Measurements from ENCODE around the gene STK24.

The STK24 gene

DNA sequence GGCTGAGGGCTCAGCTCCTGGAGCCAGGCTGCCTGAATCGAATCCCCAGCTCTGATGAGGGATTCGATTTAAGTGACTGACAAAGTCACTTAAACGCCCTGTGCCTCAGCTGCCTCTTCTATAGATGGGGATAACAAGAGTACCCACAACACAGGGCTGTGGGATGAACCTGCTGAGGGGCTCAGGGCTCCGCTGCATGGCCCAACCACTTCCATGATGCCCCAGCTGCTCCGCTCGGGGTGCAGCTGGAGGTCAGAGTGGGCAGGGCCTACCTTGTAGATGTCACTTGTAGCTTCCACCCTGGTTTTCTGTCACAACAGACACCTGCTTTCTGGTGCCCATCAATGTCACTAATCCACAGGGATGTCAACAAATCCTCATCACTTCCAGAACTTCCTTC lies 39.2 kb downstream of the STK24 start:
- TF ChIP-seq, protein P1, sequence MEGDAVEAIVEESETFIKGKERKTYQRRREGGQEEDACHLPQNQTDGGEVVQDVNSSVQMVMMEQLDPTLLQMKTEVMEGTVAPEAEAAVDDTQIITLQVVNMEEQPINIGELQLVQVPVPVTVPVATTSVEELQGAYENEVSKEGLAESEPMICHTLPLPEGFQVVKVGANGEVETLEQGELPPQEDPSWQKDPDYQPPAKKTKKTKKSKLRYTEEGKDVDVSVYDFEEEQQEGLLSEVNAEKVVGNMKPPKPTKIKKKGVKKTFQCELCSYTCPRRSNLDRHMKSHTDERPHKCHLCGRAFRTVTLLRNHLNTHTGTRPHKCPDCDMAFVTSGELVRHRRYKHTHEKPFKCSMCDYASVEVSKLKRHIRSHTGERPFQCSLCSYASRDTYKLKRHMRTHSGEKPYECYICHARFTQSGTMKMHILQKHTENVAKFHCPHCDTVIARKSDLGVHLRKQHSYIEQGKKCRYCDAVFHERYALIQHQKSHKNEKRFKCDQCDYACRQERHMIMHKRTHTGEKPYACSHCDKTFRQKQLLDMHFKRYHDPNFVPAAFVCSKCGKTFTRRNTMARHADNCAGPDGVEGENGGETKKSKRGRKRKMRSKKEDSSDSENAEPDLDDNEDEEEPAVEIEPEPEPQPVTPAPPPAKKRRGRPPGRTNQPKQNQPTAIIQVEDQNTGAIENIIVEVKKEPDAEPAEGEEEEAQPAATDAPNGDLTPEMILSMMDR (IDR thresholded peaks at IDR 0.05; ENCODE audit: insufficient read depth, missing control alignments) = no peak
- DNase-seq (ENCODE audit: insufficient read length, low spot score) (no peak), FAIRE-seq (no peak)

DNA sequence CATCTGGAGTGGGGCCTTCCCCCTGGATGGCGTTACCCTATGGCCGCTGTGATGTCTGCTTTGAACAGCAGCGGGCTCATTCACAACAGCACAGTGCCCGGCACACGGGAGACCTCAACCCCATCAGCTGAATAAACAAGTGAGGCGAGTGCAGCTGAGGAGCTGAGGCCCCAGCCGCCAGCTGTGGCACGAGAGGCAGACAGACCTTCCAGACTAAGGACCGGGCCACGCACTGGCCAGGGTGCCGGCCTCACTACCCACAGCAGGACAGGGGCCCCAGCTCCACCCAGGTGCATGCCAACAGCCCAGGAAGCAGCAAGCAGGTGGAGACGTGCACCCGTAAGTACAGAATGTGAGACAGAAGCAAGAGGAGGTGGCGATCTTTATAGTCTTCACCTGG lies 39.6 kb downstream of the STK24 start:
- FAIRE-seq (no peak), DNase-seq (ENCODE audit: insufficient read length, low spot score) (no peak)
- TF ChIP-seq, protein P1 (IDR thresholded peaks at IDR 0.05; ENCODE audit: insufficient read depth, missing control alignments) = no peak

DNA sequence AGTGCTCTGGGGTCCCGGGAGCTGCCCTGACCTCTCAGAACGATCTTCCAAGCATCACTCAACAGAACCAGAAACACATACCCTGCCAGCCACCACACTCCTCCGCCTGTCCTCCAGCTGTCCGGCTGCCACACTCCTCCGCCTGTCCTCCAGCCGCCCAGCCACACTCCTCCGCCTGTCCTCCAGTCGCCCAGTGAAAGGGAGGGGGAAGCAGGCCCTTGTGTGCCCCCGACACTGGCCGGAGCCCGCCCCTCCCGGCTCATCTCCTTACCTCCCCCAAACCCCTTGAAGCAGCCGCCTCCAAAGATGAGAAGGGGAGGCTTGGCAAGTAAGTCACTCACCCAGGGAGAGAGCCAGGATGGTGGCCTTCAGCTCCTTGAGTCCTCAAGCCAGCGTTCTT lies 40.2 kb downstream of the STK24 start:
- FAIRE-seq = no peak
- TF ChIP-seq, protein P1 (IDR thresholded peaks at IDR 0.05; ENCODE audit: insufficient read depth, missing control alignments) = no peak
- DNase-seq (ENCODE audit: insufficient read length, low spot score) = no peak

DNA sequence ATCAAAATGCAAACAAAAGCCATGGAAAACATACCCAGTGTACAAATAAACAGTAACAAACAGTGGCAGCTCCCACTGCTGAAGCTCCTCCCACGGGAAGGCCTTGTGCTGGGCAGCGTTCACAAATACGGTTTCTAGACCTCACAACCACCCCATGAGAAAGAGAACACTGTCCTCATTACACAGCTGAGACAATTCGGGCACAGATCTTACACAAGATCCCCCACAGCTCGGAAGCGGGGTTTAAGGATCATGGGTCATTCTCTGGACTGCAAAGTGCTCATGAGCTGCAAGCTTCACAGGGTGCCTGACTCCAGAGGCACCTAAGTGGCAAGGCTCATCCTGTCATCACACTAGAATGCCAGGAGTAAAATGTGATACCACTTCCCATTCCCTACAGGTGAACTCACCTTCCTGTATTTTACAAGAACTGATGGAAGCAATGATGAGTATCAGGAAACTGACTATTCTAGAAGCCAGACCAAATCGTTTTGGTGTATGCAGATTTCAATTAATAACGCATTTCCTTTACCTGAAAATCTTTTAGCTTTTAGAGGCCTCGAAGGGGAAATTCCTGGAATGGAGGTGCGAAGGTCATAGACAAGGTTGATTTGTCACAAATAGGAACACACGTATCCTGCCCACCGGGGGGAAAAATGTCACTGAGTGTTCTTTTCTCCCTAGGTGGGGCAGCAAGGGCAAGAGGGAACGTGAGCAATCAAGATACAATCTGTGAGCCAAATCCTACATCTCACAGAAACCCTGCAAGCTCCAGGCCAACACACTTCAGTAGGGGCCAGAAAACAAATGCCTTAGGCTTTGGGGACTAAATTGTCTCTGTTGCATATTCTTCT lies 41.2 kb downstream of the STK24 start:
- no peak for FAIRE-seq
- TF ChIP-seq, protein P1 (IDR thresholded peaks at IDR 0.05; ENCODE audit: insufficient read depth, missing control alignments) = no peak
- no peak for DNase-seq (ENCODE audit: insufficient read length, low spot score)

DNA sequence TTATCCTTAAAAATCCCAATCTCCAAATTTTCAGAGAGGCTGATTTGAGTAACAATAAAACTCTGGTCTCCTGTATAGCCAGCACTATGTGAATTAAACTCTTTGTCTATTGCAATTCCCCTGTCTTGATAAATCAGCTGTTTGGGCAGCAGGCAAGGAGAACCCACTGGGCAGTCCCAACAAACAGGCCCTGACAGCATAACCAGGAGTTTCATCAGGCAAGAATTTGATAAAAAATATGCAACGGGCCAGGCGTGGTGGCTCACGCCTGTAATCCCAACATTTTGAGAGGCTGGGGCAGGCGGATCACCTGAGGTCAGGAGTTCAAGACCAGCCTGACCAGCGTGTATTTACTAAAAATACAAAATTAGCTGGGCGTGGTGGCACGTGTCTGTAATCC lies 42.1 kb downstream of the STK24 start:
- FAIRE-seq = no peak
- TF ChIP-seq, protein P1 (IDR thresholded peaks at IDR 0.05; ENCODE audit: insufficient read depth, missing control alignments) = no peak
- DNase-seq (ENCODE audit: insufficient read length, low spot score) = no peak

DNA sequence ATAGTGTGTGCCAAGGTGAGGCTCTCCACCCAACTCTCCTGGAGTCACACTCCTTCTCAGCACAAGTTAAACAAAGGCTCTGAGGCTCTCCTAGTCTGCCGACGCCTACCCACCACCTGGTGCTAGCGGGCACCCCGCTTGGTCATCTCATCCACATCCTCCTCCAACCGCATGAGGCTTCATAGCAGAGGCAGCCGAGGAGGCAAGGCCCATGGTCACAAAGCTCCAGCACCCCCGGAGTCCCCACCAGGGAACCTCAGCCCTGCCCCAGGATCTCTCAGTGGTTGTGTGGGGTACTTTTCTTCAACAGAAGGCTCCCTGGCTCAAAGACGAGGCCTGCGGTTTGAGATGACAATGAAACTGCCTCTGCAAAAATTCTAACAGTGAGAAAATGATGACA lies 43.0 kb downstream of the STK24 start:
- FAIRE-seq (no peak), DNase-seq (ENCODE audit: insufficient read length, low spot score) (no peak)
- TF ChIP-seq, protein P1 (IDR thresholded peaks at IDR 0.05; ENCODE audit: insufficient read depth, missing control alignments) = no peak

DNA sequence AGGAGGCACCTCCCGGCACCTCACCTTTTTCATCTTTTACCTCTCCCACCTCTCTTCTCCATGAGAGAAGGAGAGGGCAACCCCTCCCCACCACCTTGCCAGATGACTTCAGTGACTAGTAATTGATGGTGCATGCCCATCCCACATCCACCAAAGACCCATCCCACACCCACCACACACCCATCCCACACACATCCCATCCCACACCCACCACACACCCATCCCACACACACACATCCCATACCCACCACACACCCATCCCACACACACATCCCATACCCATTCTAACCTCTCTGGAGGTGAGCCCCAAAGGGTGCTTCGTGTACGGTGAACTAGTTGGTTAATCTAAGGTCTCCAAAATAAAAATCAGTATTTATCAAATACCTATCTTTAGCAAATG lies 44.7 kb downstream of the STK24 start:
- no peak for DNase-seq (ENCODE audit: insufficient read length, low spot score)
- no peak for FAIRE-seq
- TF ChIP-seq, protein P1 (IDR thresholded peaks at IDR 0.05; ENCODE audit: insufficient read depth, missing control alignments) = no peak

Measured in D721Med (cell line).